ENCODE results near the gene KRTAP3-3. TPM values are rescaled to one million over a fixed set of nuclear protein-coding genes. Genes with fewer than 3 reads are reported as not detected.

The KRTAP3-3 gene
- total and polyA plus RNA-seq, 2 of the 4 experiments (the other 2 are of a cell fraction): not detected

DNA sequence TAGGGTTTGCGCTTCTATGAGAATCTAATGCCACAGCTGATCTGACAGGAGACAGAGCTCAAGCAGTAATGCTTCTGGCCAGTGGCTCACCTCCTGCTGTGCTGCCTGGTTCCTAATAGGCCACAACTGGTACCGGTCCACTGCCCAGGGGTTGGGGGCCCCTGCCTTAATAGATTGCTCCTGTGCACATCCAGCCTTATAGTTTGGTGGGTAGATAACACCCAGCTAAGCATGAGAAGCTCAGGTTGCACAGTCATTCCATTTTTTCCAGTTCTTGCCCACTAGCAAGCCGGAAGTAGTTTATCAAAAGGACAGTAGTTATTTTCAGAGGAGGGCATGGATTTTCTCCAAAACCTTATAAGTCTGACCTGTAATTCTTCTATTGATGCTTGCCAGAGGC lies 25.5 kb upstream of the KRTAP3-3 start (continued):
- TF ChIP-seq MAFK (IDR thresholded peaks at IDR 0.05; ENCODE audit: low read depth, low read length) (no peak), RAD21 (IDR thresholded peaks at IDR 0.05; ENCODE audit: low read length) (no peak), BHLHE40 (IDR thresholded peaks at IDR 0.05; ENCODE audit: low read depth, low read length) (no peak), MAZ (IDR thresholded peaks at IDR 0.05; ENCODE audit: borderline replicate concordance, low read depth, low read length) (no peak), POLR2A (IDR thresholded peaks at IDR 0.05; ENCODE audit: low read depth, low read length) (no peak)

GRCh38 chr17:41018541-41018940 lies 24.6 kb upstream of the KRTAP3-3 start:
- H4K8ac ChIP-seq (ENCODE audit: low read depth in 2 of 2, low read length in 2 of 2): no peak overlapping the region; a peak in 1 of 4 replicates
- no peaks in the 10 kb centered on the region for H3K79me1 ChIP-seq (ENCODE audit: low read depth in 1 of 2, low read length in 2 of 2)
- no peaks in the 10 kb centered on the region for H4K20me1 ChIP-seq (ENCODE audit: insufficient read depth, low read length)
- H2BK20ac ChIP-seq (ENCODE audit: low read depth, low read length): no peak overlapping the region
- H3K4ac ChIP-seq (ENCODE audit: low read depth, low read length): no peak overlapping the region; the same call in 1 of the 2 replicates
- no peak overlapping the region for H3K18ac ChIP-seq (ENCODE audit: low read depth, low read length)
- peaks cover 1% of the 10 kb centered on the region; the same call in 1 of the 2 replicates for H3K4me1 ChIP-seq (ENCODE audit: control insufficient read depth, insufficient read depth, low read length)
- TF ChIP-seq MAZ (IDR thresholded peaks at IDR 0.05; ENCODE audit: borderline replicate concordance, low read depth, low read length): no peak
- no peak for TF ChIP-seq RCOR1 (IDR thresholded peaks at IDR 0.05; ENCODE audit: insufficient replicate concordance, low read length)
- no peak overlapping the region for H2BK5ac ChIP-seq (ENCODE audit: low read depth, low read length, poor library complexity, severe bottlenecking)
- H4K91ac ChIP-seq (ENCODE audit: insufficient read depth, low read depth, low read length): no peak overlapping the region; the same call in 1 of the 2 replicates
- POLR2A ChIA-PET (ENCODE audit: unreplicated experiment): no interaction called here
- no peaks in the 10 kb centered on the region; the same call in 1 of the 2 replicates for H3K9me1 ChIP-seq (ENCODE audit: insufficient read depth, low read length)
- intact Hi-C loops (cut with micrococcal nuclease) (no loop called here), dilution Hi-C loops (cut with HindIII; ENCODE audit: low sequenced_read_pairs, unreplicated experiment) (no loop called here), in situ Hi-C loops (cut with MboI; ENCODE audit: low sequenced_read_pairs) (no loop called here)
- no peaks in the 10 kb centered on the region; the same call in 1 of the 2 replicates for H3K27me3 ChIP-seq (ENCODE audit: control insufficient read depth, insufficient read depth, low read length)
- no peak overlapping the region for H2BK15ac ChIP-seq (ENCODE audit: low read depth, low read length)
- WGBS, 2 experiments (ENCODE audit: extremely low coverage in 2 of 2, insufficient read length in 1 of 2): no CpG with 5 or more reads among the region's 3 CpGs
- no peak overlapping the region for H3K14ac ChIP-seq (replicated peaks; ENCODE audit: low read depth, low read length)
- no peaks in the 10 kb centered on the region for H3K36me3 ChIP-seq (ENCODE audit: control insufficient read depth, insufficient read depth, low read length)
- no peak overlapping the region for H3K9ac ChIP-seq (ENCODE audit: low read depth, low read length)
- CTCF ChIA-PET: interaction anchor here (1.3 kb wide), 1 partner anchor 304 kb away, joined by 5 read pairs; no protein-coding TSS in a partner anchor
- no peak overlapping the region for H4K5ac ChIP-seq (ENCODE audit: low read depth, low read length)
- H2AK5ac ChIP-seq (ENCODE audit: low read depth, low read length): no peak overlapping the region
- no peak overlapping the region for H3K56ac ChIP-seq (ENCODE audit: extremely low read depth, insufficient read depth, low read length)
- H2BK120ac ChIP-seq (ENCODE audit: low read depth, low read length): no peak overlapping the region
- H3K27ac ChIP-seq (ENCODE audit: insufficient read depth, low read length): no peak overlapping the region
- H2AK9ac ChIP-seq (replicated peaks; ENCODE audit: low read depth, low read length, poor library complexity): no peak overlapping the region
- H2AFZ ChIP-seq (replicated peaks; ENCODE audit: low read length, poor library complexity): peak overlapping the region; percentile 1
- H3K9me3 ChIP-seq (ENCODE audit: control insufficient read depth, insufficient read depth, low read length): no peaks in the 10 kb centered on the region; the same call in 1 of the 2 replicates
- H3K4me2 ChIP-seq (ENCODE audit: low read depth, low read length): no peak overlapping the region
- ATAC-seq (ENCODE audit: low read depth): no peak
- H3K23ac ChIP-seq (ENCODE audit: low read depth, low read length): no peak overlapping the region
- no peak for DNase-seq
- BruUV-seq (replicated peaks): no TSS peak
- H3K4me3 ChIP-seq (ENCODE audit: insufficient read depth, low read depth, low read length): no peak overlapping the region
